GM12874 (cell line): ENCODE measurements around the gene SMYD3.

Experiments
- TF ChIP-seq, protein P1 (sequence below): IDR thresholded peaks from 2 replicates; pipeline ENCODE4 v1.5.1; 2011; ENCODE audit warnings: low read depth, mild to moderate bottlenecking, control low read depth, low read length, moderate library complexity; ENCODE audit not compliant: insufficient read depth

SMYD3 gene

GRCh38 chr1:246029616-246030015, 477.5 kb downstream of the SMYD3 start:
- TF ChIP-seq, protein P1, sequence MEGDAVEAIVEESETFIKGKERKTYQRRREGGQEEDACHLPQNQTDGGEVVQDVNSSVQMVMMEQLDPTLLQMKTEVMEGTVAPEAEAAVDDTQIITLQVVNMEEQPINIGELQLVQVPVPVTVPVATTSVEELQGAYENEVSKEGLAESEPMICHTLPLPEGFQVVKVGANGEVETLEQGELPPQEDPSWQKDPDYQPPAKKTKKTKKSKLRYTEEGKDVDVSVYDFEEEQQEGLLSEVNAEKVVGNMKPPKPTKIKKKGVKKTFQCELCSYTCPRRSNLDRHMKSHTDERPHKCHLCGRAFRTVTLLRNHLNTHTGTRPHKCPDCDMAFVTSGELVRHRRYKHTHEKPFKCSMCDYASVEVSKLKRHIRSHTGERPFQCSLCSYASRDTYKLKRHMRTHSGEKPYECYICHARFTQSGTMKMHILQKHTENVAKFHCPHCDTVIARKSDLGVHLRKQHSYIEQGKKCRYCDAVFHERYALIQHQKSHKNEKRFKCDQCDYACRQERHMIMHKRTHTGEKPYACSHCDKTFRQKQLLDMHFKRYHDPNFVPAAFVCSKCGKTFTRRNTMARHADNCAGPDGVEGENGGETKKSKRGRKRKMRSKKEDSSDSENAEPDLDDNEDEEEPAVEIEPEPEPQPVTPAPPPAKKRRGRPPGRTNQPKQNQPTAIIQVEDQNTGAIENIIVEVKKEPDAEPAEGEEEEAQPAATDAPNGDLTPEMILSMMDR, result no peak

DNA sequence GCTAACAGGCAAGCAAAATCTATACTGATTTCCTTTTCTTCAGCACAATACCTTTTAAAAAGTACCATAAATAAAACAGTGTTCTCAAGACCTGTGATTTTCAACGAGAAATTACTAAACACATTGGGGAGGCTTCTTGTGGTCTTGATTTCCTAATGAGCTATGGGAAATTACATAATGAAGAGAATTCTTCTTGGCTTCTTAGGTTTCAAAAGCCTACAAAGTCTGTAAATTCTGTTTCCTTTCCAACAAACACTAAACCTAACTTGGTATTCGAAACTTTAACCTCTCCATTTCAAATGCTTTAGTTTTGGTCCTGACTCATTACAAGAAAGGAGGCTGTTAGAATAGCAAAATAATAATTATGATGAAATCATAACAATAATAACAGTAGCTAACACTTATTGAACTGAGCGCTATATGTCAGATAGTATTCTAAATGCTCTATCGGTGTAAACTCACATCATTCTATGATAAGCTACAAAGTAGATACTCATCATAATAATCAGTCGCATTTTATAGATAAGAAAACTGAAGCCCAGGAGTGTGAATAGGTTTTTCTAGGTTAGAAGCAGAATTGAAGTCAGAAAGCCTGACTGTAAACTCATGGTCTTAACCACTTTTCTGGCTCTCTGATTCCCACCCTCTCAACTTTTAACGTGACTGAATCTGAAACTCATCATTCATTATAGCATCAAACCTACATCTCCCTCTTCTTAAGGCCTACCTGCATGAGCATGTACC, 486.7 kb downstream of the SMYD3 start:
- TF ChIP-seq, protein P1, result no peak

- TF ChIP-seq, protein P1, result no peak
Measured at GRCh38 chr1:246018146-246018545, 488.9 kb downstream of the SMYD3 start.

DNA sequence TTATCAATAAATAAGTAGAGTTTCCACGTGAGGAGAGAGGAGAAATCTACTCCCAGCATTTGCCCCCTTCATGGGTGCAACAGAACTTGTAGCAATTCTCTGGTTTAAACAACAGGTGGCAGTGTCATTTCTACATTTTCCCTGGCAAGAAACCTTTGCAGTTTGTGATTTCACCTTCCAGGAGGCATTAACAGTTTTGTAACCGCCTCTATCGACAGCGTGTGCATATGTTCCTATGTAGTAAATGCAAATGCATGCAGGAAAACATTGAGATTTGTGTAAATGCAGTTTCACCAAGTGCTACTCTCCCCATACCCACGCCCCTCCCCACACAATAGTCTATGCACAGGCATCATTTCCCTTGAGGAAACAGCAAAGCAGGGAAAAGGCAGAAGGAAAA, 494.7 kb downstream of the SMYD3 start:
- TF ChIP-seq, protein P1, result peak; percentile 53

DNA sequence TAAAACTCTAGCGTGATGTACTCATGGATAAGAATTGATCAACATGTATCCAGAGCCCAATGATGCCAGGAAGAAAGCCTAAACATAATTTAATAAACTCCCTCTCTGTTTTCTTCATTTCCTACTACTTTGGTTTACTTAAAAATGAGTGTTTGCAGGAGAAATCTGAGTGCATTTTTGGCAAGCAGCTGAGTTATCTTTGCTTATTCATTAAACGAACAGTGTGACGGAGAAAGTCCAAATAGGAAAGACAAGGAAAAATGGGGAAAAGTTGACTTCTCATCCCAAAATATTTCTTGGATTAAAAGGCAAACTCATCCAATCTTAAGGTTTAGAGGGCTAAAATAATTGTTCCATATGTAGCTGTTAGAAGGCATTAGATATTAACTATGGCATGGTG, 496.7 kb downstream of the SMYD3 start:
- TF ChIP-seq, protein P1, result no peak

GRCh38 chr1:246008363-246008831, 498.7 kb downstream of the SMYD3 start:
- TF ChIP-seq, protein P1, result no peak

GRCh38 chr1:246005067-246005466, 502.0 kb downstream of the SMYD3 start:
- TF ChIP-seq, protein P1, result no peak

DNA sequence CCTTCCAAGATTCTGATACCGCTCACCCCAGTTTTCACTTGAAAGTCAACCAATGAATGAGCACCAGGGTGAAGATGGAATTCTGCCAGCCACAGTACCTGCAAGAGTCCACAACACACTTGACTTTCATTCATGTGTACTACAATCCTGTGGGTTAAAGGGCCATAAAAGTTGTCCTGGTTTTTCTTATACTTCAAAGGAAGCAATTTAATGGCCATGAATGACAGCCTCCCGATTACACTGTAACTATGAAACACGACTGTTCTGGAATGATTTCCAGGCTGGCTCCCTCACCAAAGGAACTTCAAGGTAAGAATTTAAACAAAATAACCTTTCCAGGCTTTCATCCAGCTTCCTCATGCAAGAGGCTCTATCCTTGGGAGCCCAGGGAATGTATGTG, 502.8 kb downstream of the SMYD3 start:
- TF ChIP-seq, protein P1, result no peak
